Aorta (tissue), 5 donors: ENCODE measurements around the gene AGPAT4. TPM values are rescaled to one million over a fixed set of nuclear protein-coding genes. Genes with fewer than 3 reads are reported as not detected.

Experiments
- ATAC-seq: fragments of 200-7000 bp; cut with Tn5 transposase; one replicate; pipeline ENCODE4 v1.9.1; 2022; ENCODE audit warnings: moderate library complexity; ENCODE audit not compliant: low FRiP score
- DNase-seq, 2 donors: peaks; one replicate each; pipeline ENCODE4 v3.0.0-alpha.2; 2020
- H3K27ac ChIP-seq, 2 donors: one replicate each; pipeline ENCODE4 v1.5.1; 2013; ENCODE audit warnings: low read length in 2 of 2, mild to moderate bottlenecking in 2 of 2, moderate library complexity in 2 of 2, control low read depth in 1 of 2, inconsistent platforms in 1 of 2, low read depth in 1 of 2
- H3K27me3 ChIP-seq, 2 donors: one replicate each; pipeline ENCODE4 v1.6.1; 2013; ENCODE audit warnings: control low read depth in 1 of 2, low read length in 1 of 2, mild to moderate bottlenecking in 1 of 2, moderate library complexity in 1 of 2; ENCODE audit not compliant: insufficient read depth in 2 of 2, control insufficient read depth in 1 of 2
- H3K36me3 ChIP-seq, 2 donors: one replicate each; pipeline ENCODE4 v1.6.1; 2013; ENCODE audit warnings: control low read depth in 1 of 2, low read length in 1 of 2, mild to moderate bottlenecking in 1 of 2; ENCODE audit not compliant: insufficient read depth in 2 of 2, control insufficient read depth in 1 of 2
- H3K4me1 ChIP-seq, 2 donors: one replicate each; pipeline ENCODE4 v1.6.1; 2013; ENCODE audit warnings: low read length in 2 of 2, control low read depth in 1 of 2, mild to moderate bottlenecking in 1 of 2, moderate library complexity in 1 of 2; ENCODE audit not compliant: insufficient read depth in 2 of 2, control insufficient read depth in 1 of 2
- H3K4me3 ChIP-seq, 2 donors: one replicate each; pipeline ENCODE4 v1.5.1; 2013; ENCODE audit warnings: low read length in 2 of 2, control low read depth in 1 of 2, mild to moderate bottlenecking in 1 of 2
- H3K9me3 ChIP-seq: one replicate; pipeline ENCODE4 v1.6.1; 2013; ENCODE audit warnings: mild to moderate bottlenecking, low read length; ENCODE audit not compliant: control insufficient read depth
- WGBS, 2 donors: extraction: QIAGEN DNeasy Blood & Tissue Kit; methylation state at CpG; one replicate each; pipeline ENCODE4 v1.1.7; 2013; 5-methylcytosine and 5-hydroxymethylcytosine counted together
- intact Hi-C, 2 donors: fragments of 100-400 bp; cut with DNase I; formaldehyde crosslinking; loops; one replicate each; pipeline versions ENCODE4 v1.14.2 to v1.15.0; 2022
- polyA plus RNA-seq, 2 donors: library from polyadenylated mRNA; stranded (reverse); fragments of 200-250 nt; gene quantifications; one replicate each; pipeline ENCODE4 v1.2.3, GENCODE V29; 2013
- total RNA-seq, 2 donors: library from RNA; stranded (reverse); fragmentation: NEBNext Ultra II Directional; extraction: Animal tissue kit (Norgen Biotek cat#: 25700); gene quantifications; one replicate each; pipeline ENCODE4 v1.2.1, GENCODE V29; 2021
- donor health status: healthy with polysubstance abuse.
- donor health status: Bipolar disorder and iron deficiency.
- donor health status: DM: no; HTN: no; CAD: no.
- donor health status: DM: no; HTN: no; CAD: no.
- donor health status: DM: yes; HTN: yes; CAD: no.

Gene AGPAT4
- total and polyA plus RNA-seq, 4 donors, result 1.0 to 17.9 (median 11.0) TPM

GRCh38 chr6:161080263-161080970, 193.4 kb downstream of the AGPAT4 start:
- intact Hi-C loops, result no loop called here
- Histone ChIP-seq H3K27ac (no peak overlapping the region), H3K9me3 (no peaks in the 10 kb centered on the region), H3K4me1 (no peaks in the 10 kb centered on the region), H3K4me3 (no peak overlapping the region), H3K36me3 (peaks cover 6 to 8% of the 10 kb centered on the region in 2 donors), H3K27me3 (no peaks in the 10 kb centered on the region)
- DNase-seq (no peak), ATAC-seq (no peak)
- 89 to 90% methylated on average over 12 of the region's 12 CpGs for WGBS, 2 donors
